AG10803 (cell line): ENCODE measurements around the gene SLC35F3.

ENCODE experiments used
- DNase-seq: peaks from one replicate; pipeline ENCODE4 v3.0.0; 2010; ENCODE audit warnings: low read depth
- H3K4me3 ChIP-seq: 2 replicates; pipeline ENCODE4 v1.5.1; 2011; ENCODE audit warnings: mild to moderate bottlenecking, low read length, control low read depth
- TF ChIP-seq, protein P1 (sequence below): conservative IDR thresholded peaks from 2 replicates; pipeline ENCODE4 v1.5.1; 2011; ENCODE audit warnings: mild to moderate bottlenecking, low read length, control low read depth, inconsistent platforms

SLC35F3 gene

DNA sequence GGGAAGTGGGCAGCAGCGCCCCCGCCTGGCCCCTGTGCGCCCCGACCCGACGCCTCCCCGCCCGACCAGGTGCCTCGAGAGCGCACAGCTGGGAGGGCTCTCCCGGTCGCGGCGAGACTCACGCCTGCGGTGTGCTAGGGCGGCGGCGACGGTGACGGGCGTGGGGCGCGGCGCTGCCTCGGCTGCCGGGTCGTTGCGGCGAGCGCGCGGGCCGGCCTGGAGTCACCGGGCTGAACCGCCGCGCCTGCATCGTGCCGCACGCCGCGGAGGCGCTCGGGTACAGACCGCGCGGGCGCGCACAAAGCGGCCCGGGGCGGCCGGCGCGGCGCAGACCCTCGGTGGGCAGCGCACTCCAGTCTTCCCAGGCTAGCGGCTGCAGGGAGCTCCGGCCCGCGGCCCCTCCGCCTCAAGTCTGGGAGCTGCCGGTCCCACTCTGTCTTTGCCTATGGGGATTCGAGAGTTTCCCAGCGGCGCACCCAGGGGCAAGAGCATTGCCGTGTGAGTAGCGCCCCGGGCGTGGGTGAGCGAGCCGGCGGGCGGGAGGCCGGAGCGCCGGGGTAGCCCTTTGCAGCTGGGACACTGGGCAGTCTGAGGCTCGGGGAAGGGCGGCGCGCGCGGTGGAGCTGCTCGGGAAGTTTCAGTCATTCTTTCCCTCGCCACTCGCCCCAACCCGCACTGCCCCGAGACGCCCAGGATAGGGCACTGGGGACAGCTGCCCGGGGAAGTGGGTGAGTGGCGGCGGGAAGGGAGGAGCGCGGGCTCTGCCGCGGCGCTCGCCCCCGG, at the start of gene SLC35F3:
Gene SLC35F3, plus strand, starts transcription at position 44 of the 783 bp plus-strand sequence.
- no peak within 1 kb of the TSS for H3K4me3 ChIP-seq
- DNase-seq: no peak
- TF ChIP-seq, protein P1, sequence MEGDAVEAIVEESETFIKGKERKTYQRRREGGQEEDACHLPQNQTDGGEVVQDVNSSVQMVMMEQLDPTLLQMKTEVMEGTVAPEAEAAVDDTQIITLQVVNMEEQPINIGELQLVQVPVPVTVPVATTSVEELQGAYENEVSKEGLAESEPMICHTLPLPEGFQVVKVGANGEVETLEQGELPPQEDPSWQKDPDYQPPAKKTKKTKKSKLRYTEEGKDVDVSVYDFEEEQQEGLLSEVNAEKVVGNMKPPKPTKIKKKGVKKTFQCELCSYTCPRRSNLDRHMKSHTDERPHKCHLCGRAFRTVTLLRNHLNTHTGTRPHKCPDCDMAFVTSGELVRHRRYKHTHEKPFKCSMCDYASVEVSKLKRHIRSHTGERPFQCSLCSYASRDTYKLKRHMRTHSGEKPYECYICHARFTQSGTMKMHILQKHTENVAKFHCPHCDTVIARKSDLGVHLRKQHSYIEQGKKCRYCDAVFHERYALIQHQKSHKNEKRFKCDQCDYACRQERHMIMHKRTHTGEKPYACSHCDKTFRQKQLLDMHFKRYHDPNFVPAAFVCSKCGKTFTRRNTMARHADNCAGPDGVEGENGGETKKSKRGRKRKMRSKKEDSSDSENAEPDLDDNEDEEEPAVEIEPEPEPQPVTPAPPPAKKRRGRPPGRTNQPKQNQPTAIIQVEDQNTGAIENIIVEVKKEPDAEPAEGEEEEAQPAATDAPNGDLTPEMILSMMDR: no peak

DNA sequence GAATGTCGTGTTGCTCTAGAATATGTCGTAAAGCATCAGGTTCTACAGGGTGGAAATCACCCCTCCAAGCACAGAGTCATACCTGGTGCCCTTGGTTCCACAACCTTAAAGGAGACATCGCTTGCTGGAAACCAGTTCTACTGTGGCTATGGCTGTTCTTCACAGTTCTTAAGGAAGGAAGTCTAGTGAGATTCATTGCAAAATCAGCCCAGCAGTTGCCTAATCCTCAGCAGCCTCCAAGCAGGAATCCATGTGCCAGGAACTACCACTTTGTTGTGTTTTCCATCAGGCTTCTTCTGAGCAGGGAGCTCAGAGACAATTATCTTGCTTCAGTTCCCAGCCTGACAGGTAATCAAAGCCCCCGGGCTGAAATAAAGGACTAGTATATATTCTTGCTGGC, 45.0 kb upstream of the SLC35F3 start:
- H3K4me3 ChIP-seq: no peak overlapping the region
- TF ChIP-seq, protein P1: no peak
- no peak for DNase-seq

DNA sequence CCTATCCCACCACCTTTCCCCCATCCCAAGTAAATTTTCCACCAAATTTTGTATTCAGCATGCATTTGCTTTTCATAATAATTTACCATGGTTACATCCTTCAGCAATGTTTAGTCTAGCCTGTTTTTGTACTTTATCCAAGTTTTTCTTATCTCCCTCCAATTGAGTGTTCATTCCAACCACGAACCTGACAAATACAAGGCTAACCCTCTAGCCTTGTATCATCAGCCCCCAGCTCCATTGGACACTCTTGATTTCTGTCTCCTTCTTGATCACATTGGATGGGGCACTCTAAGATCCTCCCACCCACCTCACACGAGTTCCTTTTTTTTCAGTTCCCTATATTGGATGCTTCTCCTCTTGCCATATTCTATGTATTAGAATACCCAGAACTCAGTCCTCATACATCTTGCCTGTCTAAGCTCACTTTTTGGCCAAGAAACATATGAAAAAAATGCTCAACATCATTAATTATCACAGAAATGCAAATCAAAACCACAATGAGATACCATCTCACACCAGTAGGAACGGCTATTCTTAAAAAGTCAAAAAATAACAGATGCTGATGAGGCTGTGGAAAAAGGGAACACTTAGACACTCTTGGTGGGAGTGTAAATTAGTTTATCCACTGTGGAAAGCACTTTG, 40.5 kb upstream of the SLC35F3 start:
- TF ChIP-seq, protein P1: no peak
- no peak for DNase-seq
- H3K4me3 ChIP-seq: no peak overlapping the region

DNA sequence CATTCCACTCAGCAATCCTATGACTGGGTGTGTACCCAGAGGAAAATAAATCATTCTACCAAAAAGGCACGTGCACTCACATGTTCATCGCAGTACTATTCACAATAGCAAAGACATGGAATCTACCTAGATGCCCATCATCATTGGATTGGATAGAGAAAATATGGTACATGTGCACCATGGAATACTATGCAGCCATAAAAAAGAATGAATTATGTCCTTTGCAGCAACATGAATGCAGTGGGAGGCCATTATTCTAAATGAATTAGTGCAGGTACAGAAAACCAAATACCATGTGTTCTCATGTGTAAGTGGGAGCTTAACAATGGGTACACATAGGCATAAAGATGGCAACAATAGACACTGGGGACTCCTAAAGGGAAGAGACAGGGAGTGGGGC, 39.9 kb upstream of the SLC35F3 start:
- TF ChIP-seq, protein P1: no peak
- no peak for DNase-seq

DNA sequence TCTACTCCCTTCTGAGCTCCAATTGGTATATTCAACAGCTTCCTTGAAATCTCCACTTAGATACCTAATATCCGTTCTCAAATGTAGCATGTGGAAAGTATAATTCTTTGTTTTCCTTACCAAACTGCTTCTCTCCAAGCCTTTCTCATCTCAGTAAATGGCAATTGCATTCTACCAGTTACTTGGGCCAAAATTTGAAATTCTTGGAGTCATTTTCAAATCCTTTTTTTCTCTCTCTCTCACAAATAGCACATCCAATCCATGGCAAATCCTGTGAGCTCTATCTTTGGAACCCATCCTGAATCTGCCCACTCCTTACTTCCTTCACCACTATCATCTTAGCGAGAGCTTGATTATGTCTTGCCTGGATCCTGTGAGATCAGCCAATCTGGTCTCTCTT, 39.3 kb upstream of the SLC35F3 start:
- TF ChIP-seq, protein P1: no peak
- no peak overlapping the region for H3K4me3 ChIP-seq
- DNase-seq: no peak

More for the DNA sequence above, 39.9 kb upstream of the SLC35F3 start:
- H3K4me3 ChIP-seq: no peak overlapping the region

DNA sequence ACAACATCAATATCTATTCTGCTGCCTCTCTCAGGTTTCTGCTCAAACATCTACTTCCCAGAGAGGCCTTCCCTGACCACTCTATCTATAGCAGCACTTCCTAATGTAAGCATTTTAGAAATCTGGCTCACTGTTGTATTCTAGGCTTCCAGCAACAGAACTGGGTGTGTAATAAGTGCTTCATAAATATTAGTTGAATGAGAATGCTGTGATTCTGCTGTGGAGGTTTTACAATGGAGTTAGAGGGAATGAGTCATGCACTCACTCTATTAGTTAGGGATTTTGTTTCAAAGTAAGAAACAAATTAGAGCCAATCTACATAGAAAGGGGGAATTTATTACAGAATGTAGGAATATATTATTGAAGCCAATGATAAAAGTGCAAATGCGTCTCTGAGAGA, 38.6 kb upstream of the SLC35F3 start:
- DNase-seq: no peak
- H3K4me3 ChIP-seq: no peak overlapping the region
- TF ChIP-seq, protein P1: no peak

DNA sequence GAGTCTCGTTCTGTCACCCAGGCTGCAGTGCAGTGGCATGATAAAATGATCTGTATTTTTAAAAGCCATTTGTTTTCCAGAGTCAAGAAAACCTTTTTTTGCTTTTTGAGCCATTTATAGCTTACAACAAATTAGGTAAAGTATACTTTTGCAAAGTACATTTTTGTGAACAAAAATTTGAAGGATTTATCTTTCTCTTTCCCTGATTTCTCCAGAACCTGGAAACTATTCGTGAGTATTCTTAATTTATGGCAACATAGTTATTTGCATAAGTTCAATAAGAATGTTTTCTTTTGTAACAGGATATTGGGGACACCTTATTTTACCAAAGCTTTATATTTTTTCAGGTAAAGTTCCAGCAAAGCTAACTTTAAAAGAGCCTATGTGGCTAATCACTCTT, 37.4 kb upstream of the SLC35F3 start:
- TF ChIP-seq, protein P1: no peak
- no peak overlapping the region for H3K4me3 ChIP-seq
- no peak for DNase-seq
